ENCODE data around the gene NSUN3.

- TF ChIP-seq REST (IDR thresholded peaks at IDR 0.05; ENCODE audit: insufficient read depth in 1 of 2, low read depth in 2 of 2, low read length in 2 of 2) = no peak
- no peak for TF ChIP-seq POLR2AphosphoS5 (IDR thresholded peaks at IDR 0.05; ENCODE audit: low read depth, low read length)
- TF ChIP-seq TAF1 (IDR thresholded peaks at IDR 0.05; ENCODE audit: borderline replicate concordance, insufficient read depth, low read length) = no peak
- no peak for TF ChIP-seq SIN3A (IDR thresholded peaks at IDR 0.05; ENCODE audit: borderline replicate concordance, insufficient read depth, low read length)
Measured at GRCh38 chr3:94049267-94049666, 13.6 kb upstream of the NSUN3 start.

All from PFSK-1 (cell line).